HepG2 (cell line): ENCODE results near the gene ZNF8. TPM values are rescaled to one million over a fixed set of nuclear protein-coding genes. Genes with fewer than 3 reads are reported as not detected.

ENCODE experiments used
- ATAC-seq: fragments of 200-7000 bp; cut with Tn5 transposase; 3 replicates; pipeline ENCODE4 v1.9.1; 2020; ENCODE audit warnings: mild to moderate bottlenecking, moderate library complexity
- BruUV-seq: library from RNA; stranded (reverse); fragments of 400-500 nt; replicated peaks from 2 replicates; lab custom pipeline; 2021; lab: Mats Ljungman, UMichigan
- CTCF ChIA-PET: fragments of 300-600 bp; formaldehyde crosslinking; extraction: SDS; loops from one replicate; lab custom pipeline; 2021; ENCODE audit warnings: low total read pairs, inconsistent platforms, low intra/inter-chr PET ratio; lab: Yijun Ruan, JAX
- POLR2A ChIA-PET: fragments of 350-600 bp; sonication (Branson Sonifier 250); formaldehyde crosslinking; loops from one replicate; lab custom pipeline; 2020; ENCODE audit warnings: antibody characterized with exemption, inconsistent platforms; lab: Yijun Ruan, JAX
- DNase-seq: peaks from one replicate; pipeline ENCODE4 v3.0.0-alpha.2; 2015; ENCODE audit warnings: low spot score
- FAIRE-seq: peaks from 3 replicates; lab custom pipeline; 2011; peaks lifted over from hg19 to GRCh38; lab: Jason Lieb, UNC
- H2AFZ ChIP-seq: one replicate; pipeline ENCODE4 v1.6.1; 2011; ENCODE audit warnings: low read length, inconsistent platforms
- H3K27ac ChIP-seq: fragments of 300-600 bp; 3 replicates; pipeline ENCODE4 v1.8.0; 2011; ENCODE audit warnings: mixed run types, mild to moderate bottlenecking, mixed read lengths, low read length, inconsistent platforms; ENCODE audit not compliant: insufficient read depth; ENCODE audit errors: extremely low read length
- H3K27me3 ChIP-seq, 2 experiments: fragments of 200-600 bp in 1 of 2; 2 replicates in 1 of 2; 3 replicates in 1 of 2; pipeline versions ENCODE4 v1.6.0 to v1.8.0; 2011; ENCODE audit warnings: low read length in 2 of 2, mild to moderate bottlenecking in 2 of 2, moderate library complexity in 2 of 2, inconsistent platforms in 1 of 2; ENCODE audit not compliant: insufficient read depth in 2 of 2, control insufficient read depth in 1 of 2
- H3K36me3 ChIP-seq, 2 experiments: fragments of 200-600 bp in 1 of 2; replicated peaks in 1 of 2; 2 replicates in 1 of 2; 3 replicates in 1 of 2; pipeline versions ENCODE4 v1.5.1 to v1.8.0; 2011; ENCODE audit warnings: low read length in 2 of 2, inconsistent platforms in 1 of 2; ENCODE audit not compliant: insufficient read depth in 2 of 2, control insufficient read depth in 1 of 2
- H3K4me1 ChIP-seq: 2 replicates; pipeline ENCODE4 v1.5.1; 2012; ENCODE audit warnings: low read length, inconsistent platforms; ENCODE audit not compliant: insufficient read depth
- H3K4me2 ChIP-seq: 2 replicates; pipeline ENCODE4 v1.6.0; 2011; ENCODE audit warnings: low read depth, low read length, inconsistent platforms
- H3K4me3 ChIP-seq, 3 experiments: fragments of 200-600 bp in 1 of 3; sonication (generic), shearing (Covaris generic) in 1 of 3; replicated peaks in 1 of 3; 2 replicates each; pipeline ENCODE4 v1.5.1; 2011 to 2016; ENCODE audit warnings: low read length in 3 of 3, inconsistent platforms in 2 of 3, low read depth in 2 of 3, mild to moderate bottlenecking in 2 of 3, control low read depth in 1 of 3, mixed read lengths in 1 of 3; ENCODE audit not compliant: insufficient read depth in 1 of 3
- H3K79me2 ChIP-seq: one replicate; pipeline ENCODE4 v1.6.1; 2011; ENCODE audit warnings: low read length, inconsistent platforms; ENCODE audit not compliant: insufficient read depth
- H3K9ac ChIP-seq: 2 replicates; pipeline ENCODE4 v1.6.0; 2011; ENCODE audit warnings: mild to moderate bottlenecking, low read depth, low read length, inconsistent platforms; ENCODE audit not compliant: insufficient read depth
- H3K9me3 ChIP-seq: 2 replicates; pipeline ENCODE4 v1.5.1; 2012; ENCODE audit warnings: mild to moderate bottlenecking, low read length
- H4K20me1 ChIP-seq: 2 replicates; pipeline ENCODE4 v1.6.0; 2011; ENCODE audit warnings: inconsistent platforms, mild to moderate bottlenecking, low read length, moderate library complexity; ENCODE audit not compliant: insufficient read depth
- SCMH1 ChIP-seq: sonication (generic); formaldehyde crosslinking; IDR thresholded peaks from 2 replicates; pipeline ENCODE4 v1.9.0; 2021; ENCODE audit warnings: missing genetic modification reagents, mild to moderate bottlenecking, borderline replicate concordance
- ZNF282 ChIP-seq: fragments of 450-650 bp; IDR thresholded peaks from 2 replicates; pipeline ENCODE4 v1.6.1; 2018; ENCODE audit not compliant: partially characterized antibody
- WGBS: methylation state at CpG from one replicate; pipeline ENCODE4 v1.1.6; 2017; ENCODE audit warnings: low lambda C conversion rate; 5-methylcytosine and 5-hydroxymethylcytosine counted together
- in situ Hi-C: cut with HindIII; loops from 2 replicates; pipeline ENCODE4 v1.10.0; 2017; ENCODE audit warnings: low pct_unique_long_range_greater_than_20kb; ENCODE audit not compliant: extremely low pct_ligation_motif_present
- intact Hi-C: fragments of 100-400 bp; cut with micrococcal nuclease; formaldehyde crosslinking; loops from one replicate; pipeline ENCODE4 v1.10.0; 2022; ENCODE audit not compliant: unreplicated experiment
- polyA plus RNA-seq, 8 experiments: library from polyadenylated mRNA; depleted of rRNA in 3 of 8; stranded (reverse) in 7 of 8; unstranded in 1 of 8; fragments of >200 nt; fragmentation: Illumina TruSeq in 4 of 8; extraction: Trizol in 4 of 8; gene quantifications; 2 replicates each; pipeline versions ENCODE4 v1.2.1 to v1.2.3, GENCODE V29; 2011 to 2016; ENCODE audit warnings: low read depth in 4 of 8, missing spikeins in 1 of 8, mixed read lengths in 1 of 8; ENCODE audit not compliant: insufficient read depth in 1 of 8
- total RNA-seq, 5 experiments: library from RNA; depleted of rRNA; stranded (reverse); fragments of >200 nt; fragmentation: Illumina TruSeq; extraction: Trizol; gene quantifications; 2 replicates each; pipeline ENCODE4 v1.2.3, GENCODE V29; 2016; ENCODE audit warnings: low read depth in 1 of 5
- TF ChIP-seq, protein P1 (sequence below): fragments of 450-650 bp; IDR thresholded peaks from 2 replicates; pipeline ENCODE4 v1.6.1; 2016
- TF ChIP-seq, protein P2 (sequence below), 2 experiments: fragments of 450-650 bp in 1 of 2; sonication (generic) in 1 of 2; formaldehyde crosslinking in 1 of 2; IDR thresholded peaks; 2 replicates each; pipeline versions ENCODE4 v1.6.1 to v1.8.0; 2016 to 2022; ENCODE audit warnings: antibody characterized with exemption in 1 of 2, mild to moderate bottlenecking in 1 of 2, missing genetic modification reagents in 1 of 2
- TF ChIP-seq, protein P3 (sequence below): sonication (generic); formaldehyde crosslinking; IDR thresholded peaks from 2 replicates; pipeline ENCODE4 v1.5.0; 2020; ENCODE audit warnings: mild to moderate bottlenecking, missing genetic modification reagents
- TF ChIP-seq, protein P4 (sequence below): IDR thresholded peaks from 2 replicates; pipeline ENCODE4 v1.6.1; 2018; ENCODE audit warnings: missing genetic modification reagents
- TF ChIP-seq, protein P5 (sequence below): sonication (generic); formaldehyde crosslinking; IDR thresholded peaks from 2 replicates; pipeline ENCODE4 v1.4.0; 2020; ENCODE audit warnings: mild to moderate bottlenecking, missing genetic modification reagents

ZNF8 gene
- total and polyA plus RNA-seq, 2 of the 13 experiments (the other 11 are each of a cell fraction or from before 2014, with no cell fraction given): 3.1 to 3.3 TPM

DNA sequence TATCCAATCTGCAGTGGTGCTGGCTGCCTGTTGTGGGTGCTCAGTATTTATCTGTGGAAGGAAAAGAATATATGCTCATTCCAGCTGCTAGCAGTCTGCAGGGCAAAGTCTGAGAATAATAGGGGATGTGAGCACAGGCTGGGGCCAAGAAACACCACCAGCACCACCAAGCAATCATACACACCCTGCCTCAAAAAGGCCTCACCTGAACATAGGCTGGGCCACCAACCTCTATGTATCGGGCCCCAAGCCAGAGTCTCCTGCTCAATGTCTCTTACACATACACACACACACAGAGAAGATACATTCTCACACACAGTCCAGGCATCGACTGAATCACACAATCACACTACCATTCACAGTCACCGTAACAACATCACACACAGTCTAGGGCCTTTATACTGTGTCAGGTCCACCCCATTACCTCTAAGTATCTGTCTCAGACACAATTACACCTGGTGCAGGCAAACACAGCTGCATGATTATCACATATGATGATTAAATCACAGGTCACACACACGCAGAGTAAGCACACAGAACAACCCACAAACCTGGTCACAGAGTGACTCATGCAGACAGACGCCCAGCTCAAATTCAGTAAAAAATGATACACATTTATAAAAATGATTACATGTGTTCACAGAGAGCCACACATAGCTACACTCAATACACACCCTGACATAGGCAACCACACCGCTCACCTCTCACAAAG, 46.7 kb downstream of the ZNF8 start:
- Histone ChIP-seq H2AFZ (no peak overlapping the region), H3K4me3 (peak overlapping the region; percentile 83 to 95 (median 89)), H3K79me2 (peaks cover 22% of the 10 kb centered on the region), H3K4me2 (peak overlapping the region; percentile 91), H4K20me1 (no peaks in the 10 kb centered on the region), H3K9ac (peak overlapping the region; percentile 85), H3K4me1 (peaks cover 39% of the 10 kb centered on the region), H3K27ac (no peak overlapping the region), H3K9me3 (no peaks in the 10 kb centered on the region), H3K27me3 (no peaks in the 10 kb centered on the region; a peak in 1 of 5 replicates), H3K36me3 (no peaks in the 10 kb centered on the region)
- FAIRE-seq (no peak), ATAC-seq (no peak), DNase-seq (no peak)
- ChIA-PET CTCF (no interaction called here), POLR2A (interaction anchor here (0.6 to 2.1 kb wide), 6 partner anchors 21 to 225 kb away, joined by 3 to 22 read pairs (median 6); partner anchors contain the start of genes ERVK3-1, ZBTB45, ZNF274 and ZNF497)
- no TSS peak for BruUV-seq
- intact Hi-C loops (loop anchor here (2.0 to 5.0 kb wide), 5 partner anchors 47 to 192 kb away; partner anchors contain the start of genes ZBTB45, ZNF274, ZNF324 and ZNF584), in situ Hi-C loops (no loop called here)
- WGBS: 57% methylated on average over 6 of the region's 6 CpGs
- TF ChIP-seq, protein P1, sequence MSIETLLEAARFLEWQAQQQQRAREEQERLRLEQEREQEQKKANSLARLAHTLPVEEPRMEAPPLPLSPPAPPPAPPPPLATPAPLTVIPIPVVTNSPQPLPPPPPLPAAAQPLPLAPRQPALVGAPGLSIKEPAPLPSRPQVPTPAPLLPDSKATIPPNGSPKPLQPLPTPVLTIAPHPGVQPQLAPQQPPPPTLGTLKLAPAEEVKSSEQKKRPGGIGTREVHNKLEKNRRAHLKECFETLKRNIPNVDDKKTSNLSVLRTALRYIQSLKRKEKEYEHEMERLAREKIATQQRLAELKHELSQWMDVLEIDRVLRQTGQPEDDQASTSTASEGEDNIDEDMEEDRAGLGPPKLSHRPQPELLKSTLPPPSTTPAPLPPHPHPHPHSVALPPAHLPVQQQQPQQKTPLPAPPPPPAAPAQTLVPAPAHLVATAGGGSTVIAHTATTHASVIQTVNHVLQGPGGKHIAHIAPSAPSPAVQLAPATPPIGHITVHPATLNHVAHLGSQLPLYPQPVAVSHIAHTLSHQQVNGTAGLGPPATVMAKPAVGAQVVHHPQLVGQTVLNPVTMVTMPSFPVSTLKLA: no peak
- no peak for TF ChIP-seq ZNF282
- TF ChIP-seq, protein P2, sequence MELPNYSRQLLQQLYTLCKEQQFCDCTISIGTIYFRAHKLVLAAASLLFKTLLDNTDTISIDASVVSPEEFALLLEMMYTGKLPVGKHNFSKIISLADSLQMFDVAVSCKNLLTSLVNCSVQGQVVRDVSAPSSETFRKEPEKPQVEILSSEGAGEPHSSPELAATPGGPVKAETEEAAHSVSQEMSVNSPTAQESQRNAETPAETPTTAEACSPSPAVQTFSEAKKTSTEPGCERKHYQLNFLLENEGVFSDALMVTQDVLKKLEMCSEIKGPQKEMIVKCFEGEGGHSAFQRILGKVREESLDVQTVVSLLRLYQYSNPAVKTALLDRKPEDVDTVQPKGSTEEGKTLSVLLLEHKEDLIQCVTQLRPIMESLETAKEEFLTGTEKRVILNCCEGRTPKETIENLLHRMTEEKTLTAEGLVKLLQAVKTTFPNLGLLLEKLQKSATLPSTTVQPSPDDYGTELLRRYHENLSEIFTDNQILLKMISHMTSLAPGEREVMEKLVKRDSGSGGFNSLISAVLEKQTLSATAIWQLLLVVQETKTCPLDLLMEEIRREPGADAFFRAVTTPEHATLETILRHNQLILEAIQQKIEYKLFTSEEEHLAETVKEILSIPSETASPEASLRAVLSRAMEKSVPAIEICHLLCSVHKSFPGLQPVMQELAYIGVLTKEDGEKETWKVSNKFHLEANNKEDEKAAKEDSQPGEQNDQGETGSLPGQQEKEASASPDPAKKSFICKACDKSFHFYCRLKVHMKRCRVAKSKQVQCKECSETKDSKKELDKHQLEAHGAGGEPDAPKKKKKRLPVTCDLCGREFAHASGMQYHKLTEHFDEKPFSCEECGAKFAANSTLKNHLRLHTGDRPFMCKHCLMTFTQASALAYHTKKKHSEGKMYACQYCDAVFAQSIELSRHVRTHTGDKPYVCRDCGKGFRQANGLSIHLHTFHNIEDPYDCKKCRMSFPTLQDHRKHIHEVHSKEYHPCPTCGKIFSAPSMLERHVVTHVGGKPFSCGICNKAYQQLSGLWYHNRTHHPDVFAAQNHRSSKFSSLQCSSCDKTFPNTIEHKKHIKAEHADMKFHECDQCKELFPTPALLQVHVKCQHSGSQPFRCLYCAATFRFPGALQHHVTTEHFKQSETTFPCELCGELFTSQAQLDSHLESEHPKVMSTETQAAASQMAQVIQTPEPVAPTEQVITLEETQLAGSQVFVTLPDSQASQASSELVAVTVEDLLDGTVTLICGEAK (IDR thresholded peaks at IDR 0.05): no peak
- TF ChIP-seq, protein P2 (CRISPR knock-in tag; IDR thresholded peaks at IDR 0.05): no peak
- no peak for TF ChIP-seq SCMH1 (CRISPR knock-in tag)
- TF ChIP-seq, protein P3, sequence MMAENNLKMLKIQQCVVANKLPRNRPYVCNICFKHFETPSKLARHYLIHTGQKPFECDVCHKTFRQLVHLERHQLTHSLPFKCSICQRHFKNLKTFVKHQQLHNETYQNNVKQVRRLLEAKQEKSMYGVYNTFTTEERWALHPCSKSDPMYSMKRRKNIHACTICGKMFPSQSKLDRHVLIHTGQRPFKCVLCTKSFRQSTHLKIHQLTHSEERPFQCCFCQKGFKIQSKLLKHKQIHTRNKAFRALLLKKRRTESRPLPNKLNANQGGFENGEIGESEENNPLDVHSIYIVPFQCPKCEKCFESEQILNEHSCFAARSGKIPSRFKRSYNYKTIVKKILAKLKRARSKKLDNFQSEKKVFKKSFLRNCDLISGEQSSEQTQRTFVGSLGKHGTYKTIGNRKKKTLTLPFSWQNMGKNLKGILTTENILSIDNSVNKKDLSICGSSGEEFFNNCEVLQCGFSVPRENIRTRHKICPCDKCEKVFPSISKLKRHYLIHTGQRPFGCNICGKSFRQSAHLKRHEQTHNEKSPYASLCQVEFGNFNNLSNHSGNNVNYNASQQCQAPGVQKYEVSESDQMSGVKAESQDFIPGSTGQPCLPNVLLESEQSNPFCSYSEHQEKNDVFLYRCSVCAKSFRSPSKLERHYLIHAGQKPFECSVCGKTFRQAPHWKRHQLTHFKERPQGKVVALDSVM (CRISPR knock-in tag): no peak
- TF ChIP-seq, protein P4, sequence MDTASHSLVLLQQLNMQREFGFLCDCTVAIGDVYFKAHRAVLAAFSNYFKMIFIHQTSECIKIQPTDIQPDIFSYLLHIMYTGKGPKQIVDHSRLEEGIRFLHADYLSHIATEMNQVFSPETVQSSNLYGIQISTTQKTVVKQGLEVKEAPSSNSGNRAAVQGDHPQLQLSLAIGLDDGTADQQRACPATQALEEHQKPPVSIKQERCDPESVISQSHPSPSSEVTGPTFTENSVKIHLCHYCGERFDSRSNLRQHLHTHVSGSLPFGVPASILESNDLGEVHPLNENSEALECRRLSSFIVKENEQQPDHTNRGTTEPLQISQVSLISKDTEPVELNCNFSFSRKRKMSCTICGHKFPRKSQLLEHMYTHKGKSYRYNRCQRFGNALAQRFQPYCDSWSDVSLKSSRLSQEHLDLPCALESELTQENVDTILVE (CRISPR knock-in tag): no peak
- TF ChIP-seq, protein P5, sequence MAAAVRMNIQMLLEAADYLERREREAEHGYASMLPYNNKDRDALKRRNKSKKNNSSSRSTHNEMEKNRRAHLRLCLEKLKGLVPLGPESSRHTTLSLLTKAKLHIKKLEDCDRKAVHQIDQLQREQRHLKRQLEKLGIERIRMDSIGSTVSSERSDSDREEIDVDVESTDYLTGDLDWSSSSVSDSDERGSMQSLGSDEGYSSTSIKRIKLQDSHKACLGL: no peak
